ENCODE measurements around the gene SVEP1. TPM values are rescaled to one million over a fixed set of nuclear protein-coding genes. Genes with fewer than 3 reads are reported as not detected.

The SVEP1 gene
- total and polyA plus RNA-seq, 2 experiments from 2014 or later: 0.18 to 0.63 TPM

DNA sequence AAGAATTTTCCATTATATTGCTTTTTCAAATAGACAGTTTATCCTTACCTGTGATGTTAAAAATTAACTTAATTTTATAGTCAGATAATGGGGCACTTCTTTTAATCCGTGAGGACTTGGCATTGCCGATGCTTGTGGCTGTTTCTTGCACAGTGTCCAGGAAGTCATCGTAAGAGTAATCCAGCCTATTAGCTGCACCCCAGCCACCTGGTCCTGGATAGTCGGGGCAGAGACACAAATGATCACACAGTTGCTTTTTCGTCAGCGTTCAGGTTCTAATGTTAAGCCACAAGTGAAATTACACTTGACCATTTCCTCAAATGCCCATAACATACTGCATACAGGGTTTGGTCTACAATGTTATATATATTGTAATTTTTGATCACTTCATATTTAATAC lies 107.4 kb downstream of the SVEP1 start (continued):
- TF ChIP-seq ZNF462 (CRISPR knock-in tag; IDR thresholded peaks at IDR 0.05) (no peak), CTCF (conservative IDR thresholded peaks at IDR 0.05; ENCODE audit: low read depth in 2 of 2) (no peak), CREB1 (CRISPR knock-in tag; IDR thresholded peaks at IDR 0.05; ENCODE audit: low read depth) (no peak), EZH2 (IDR thresholded peaks at IDR 0.05; ENCODE audit: low read depth, unreplicated experiment) (no peak), POLR2AphosphoS5 (IDR thresholded peaks at IDR 0.05; ENCODE audit: low read depth) (no peak)

DNA sequence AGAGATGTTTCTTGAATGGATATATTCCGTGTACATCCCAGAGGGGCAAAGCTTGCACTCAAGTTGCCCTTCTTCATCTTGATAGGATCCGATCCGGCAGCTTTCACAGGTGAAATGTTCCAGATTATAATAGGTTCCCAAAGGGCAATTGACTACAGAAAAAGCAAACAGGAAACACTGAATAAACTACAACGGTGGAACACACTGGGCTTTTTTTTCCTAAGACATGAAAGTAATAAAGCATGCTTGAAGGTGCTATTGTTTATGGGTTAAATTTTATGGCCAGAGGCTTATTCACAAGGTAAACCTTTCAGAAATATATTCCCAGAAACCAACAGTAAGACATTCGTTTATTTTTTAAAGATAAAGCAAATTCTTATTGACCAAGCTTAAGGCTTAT lies 110.6 kb downstream of the SVEP1 start:
- Histone ChIP-seq H4K20me1 (replicated peaks; ENCODE audit: insufficient read depth) (no peaks in the 10 kb centered on the region), H2AFZ (no peak overlapping the region), H3F3A (replicated peaks; ENCODE audit: low read depth) (no peaks in the 10 kb centered on the region), H3K4me3 (no peak overlapping the region), H3K79me2 (replicated peaks; ENCODE audit: insufficient read depth) (no peaks in the 10 kb centered on the region), H3K27me3 (ENCODE audit: insufficient read depth) (no peaks in the 10 kb centered on the region), H3K4me1 (ENCODE audit: insufficient read depth) (peaks cover 9% of the 10 kb centered on the region; the same call in 1 of the 2 replicates), H3K27ac (ENCODE audit: low read depth) (no peak overlapping the region), H3K4me2 (no peak overlapping the region), H3K9me2 (ENCODE audit: insufficient read depth) (no peaks in the 10 kb centered on the region), H3K36me3 (ENCODE audit: insufficient read depth) (no peaks in the 10 kb centered on the region)
- H3K27me3 Mint-ChIP-seq (ENCODE audit: insufficient read depth, low read depth, poor library complexity): no peaks in the 10 kb centered on the region
- TF ChIP-seq ETS1 (IDR thresholded peaks at IDR 0.05) (no peak), EZH2 (IDR thresholded peaks at IDR 0.05; ENCODE audit: low read depth, unreplicated experiment) (no peak), STAT1 (IDR thresholded peaks at IDR 0.05; ENCODE audit: unreplicated experiment) (no peak)
- TF ChIP-seq, protein P1, sequence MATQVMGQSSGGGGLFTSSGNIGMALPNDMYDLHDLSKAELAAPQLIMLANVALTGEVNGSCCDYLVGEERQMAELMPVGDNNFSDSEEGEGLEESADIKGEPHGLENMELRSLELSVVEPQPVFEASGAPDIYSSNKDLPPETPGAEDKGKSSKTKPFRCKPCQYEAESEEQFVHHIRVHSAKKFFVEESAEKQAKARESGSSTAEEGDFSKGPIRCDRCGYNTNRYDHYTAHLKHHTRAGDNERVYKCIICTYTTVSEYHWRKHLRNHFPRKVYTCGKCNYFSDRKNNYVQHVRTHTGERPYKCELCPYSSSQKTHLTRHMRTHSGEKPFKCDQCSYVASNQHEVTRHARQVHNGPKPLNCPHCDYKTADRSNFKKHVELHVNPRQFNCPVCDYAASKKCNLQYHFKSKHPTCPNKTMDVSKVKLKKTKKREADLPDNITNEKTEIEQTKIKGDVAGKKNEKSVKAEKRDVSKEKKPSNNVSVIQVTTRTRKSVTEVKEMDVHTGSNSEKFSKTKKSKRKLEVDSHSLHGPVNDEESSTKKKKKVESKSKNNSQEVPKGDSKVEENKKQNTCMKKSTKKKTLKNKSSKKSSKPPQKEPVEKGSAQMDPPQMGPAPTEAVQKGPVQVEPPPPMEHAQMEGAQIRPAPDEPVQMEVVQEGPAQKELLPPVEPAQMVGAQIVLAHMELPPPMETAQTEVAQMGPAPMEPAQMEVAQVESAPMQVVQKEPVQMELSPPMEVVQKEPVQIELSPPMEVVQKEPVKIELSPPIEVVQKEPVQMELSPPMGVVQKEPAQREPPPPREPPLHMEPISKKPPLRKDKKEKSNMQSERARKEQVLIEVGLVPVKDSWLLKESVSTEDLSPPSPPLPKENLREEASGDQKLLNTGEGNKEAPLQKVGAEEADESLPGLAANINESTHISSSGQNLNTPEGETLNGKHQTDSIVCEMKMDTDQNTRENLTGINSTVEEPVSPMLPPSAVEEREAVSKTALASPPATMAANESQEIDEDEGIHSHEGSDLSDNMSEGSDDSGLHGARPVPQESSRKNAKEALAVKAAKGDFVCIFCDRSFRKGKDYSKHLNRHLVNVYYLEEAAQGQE (IDR thresholded peaks at IDR 0.05; ENCODE audit: unreplicated experiment): no peak
- H3K27ac Mint-ChIP-seq: no peak overlapping the region
- no peaks in the 10 kb centered on the region for H3K9me3 Mint-ChIP-seq
- H3K36me3 Mint-ChIP-seq (ENCODE audit: low read depth): no peaks in the 10 kb centered on the region
- DNase-seq (ENCODE audit: low spot score): no peak
- ATAC-seq: no peak
- H3K4me1 Mint-ChIP-seq: peaks cover 9% of the 10 kb centered on the region
- H3K4me3 Mint-ChIP-seq: no peak overlapping the region
